Neural crest cell (in vitro differentiated cells): Measurements from ENCODE around the gene EPHA6. TPM values are rescaled to one million over a fixed set of nuclear protein-coding genes. Genes with fewer than 3 reads are reported as not detected.

Experiments
- DNase-seq: peaks from one replicate; pipeline ENCODE4 v3.0.0; 2021; ENCODE audit warnings: low read depth, mixed read lengths, low spot score
- H3K27ac Mint-ChIP-seq: one replicate; pipeline ENCODE4 v1.8.0; 2021; ENCODE audit warnings: mild to moderate bottlenecking, mixed read lengths; ENCODE audit not compliant: unreplicated experiment
- H3K27me3 Mint-ChIP-seq: 2 replicates; pipeline ENCODE4 v1.8.0; 2021; ENCODE audit warnings: low read depth, mild to moderate bottlenecking, mixed read lengths
- H3K36me3 Mint-ChIP-seq: 2 replicates; pipeline ENCODE4 v1.8.0; 2021; ENCODE audit warnings: low read depth, mild to moderate bottlenecking, mixed read lengths
- H3K4me1 Mint-ChIP-seq: 2 replicates; pipeline ENCODE4 v1.8.0; 2021; ENCODE audit warnings: mixed read lengths
- H3K4me3 Mint-ChIP-seq: one replicate; pipeline ENCODE4 v1.8.0; 2021; ENCODE audit warnings: mild to moderate bottlenecking, mixed read lengths
- H3K9me3 Mint-ChIP-seq: 2 replicates; pipeline ENCODE4 v1.8.0; 2021; ENCODE audit warnings: mixed read lengths
- total RNA-seq: library from RNA; stranded (reverse); gene quantifications from 2 replicates; pipeline ENCODE4 v1.2.1, GENCODE V29; 2021
- TF ChIP-seq, protein P1 (sequence below): fragments of 200-600 bp; sonication (generic); conservative IDR thresholded peaks from 2 replicates; pipeline ENCODE4 v1.5.0; 2021; ENCODE audit warnings: antibody characterized with exemption, mild to moderate bottlenecking

Gene EPHA6
- total RNA-seq, 1 donor from 2014 or later: 0.96 TPM

- TF ChIP-seq, protein P1, sequence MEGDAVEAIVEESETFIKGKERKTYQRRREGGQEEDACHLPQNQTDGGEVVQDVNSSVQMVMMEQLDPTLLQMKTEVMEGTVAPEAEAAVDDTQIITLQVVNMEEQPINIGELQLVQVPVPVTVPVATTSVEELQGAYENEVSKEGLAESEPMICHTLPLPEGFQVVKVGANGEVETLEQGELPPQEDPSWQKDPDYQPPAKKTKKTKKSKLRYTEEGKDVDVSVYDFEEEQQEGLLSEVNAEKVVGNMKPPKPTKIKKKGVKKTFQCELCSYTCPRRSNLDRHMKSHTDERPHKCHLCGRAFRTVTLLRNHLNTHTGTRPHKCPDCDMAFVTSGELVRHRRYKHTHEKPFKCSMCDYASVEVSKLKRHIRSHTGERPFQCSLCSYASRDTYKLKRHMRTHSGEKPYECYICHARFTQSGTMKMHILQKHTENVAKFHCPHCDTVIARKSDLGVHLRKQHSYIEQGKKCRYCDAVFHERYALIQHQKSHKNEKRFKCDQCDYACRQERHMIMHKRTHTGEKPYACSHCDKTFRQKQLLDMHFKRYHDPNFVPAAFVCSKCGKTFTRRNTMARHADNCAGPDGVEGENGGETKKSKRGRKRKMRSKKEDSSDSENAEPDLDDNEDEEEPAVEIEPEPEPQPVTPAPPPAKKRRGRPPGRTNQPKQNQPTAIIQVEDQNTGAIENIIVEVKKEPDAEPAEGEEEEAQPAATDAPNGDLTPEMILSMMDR: no peak
- no peak for DNase-seq
- no peak overlapping the region for H3K4me3 Mint-ChIP-seq
- peaks cover 7% of the 10 kb centered on the region for H3K9me3 Mint-ChIP-seq
- no peaks in the 10 kb centered on the region for H3K27me3 Mint-ChIP-seq
- no peak overlapping the region for H3K27ac Mint-ChIP-seq
- no peaks in the 10 kb centered on the region for H3K4me1 Mint-ChIP-seq
- H3K36me3 Mint-ChIP-seq: no peaks in the 10 kb centered on the region
Observed at GRCh38 chr3:97350971-97351370, 536.6 kb downstream of the EPHA6 start.

- H3K27ac Mint-ChIP-seq: no peak overlapping the region
- peaks cover 7% of the 10 kb centered on the region for H3K9me3 Mint-ChIP-seq
- H3K36me3 Mint-ChIP-seq: no peaks in the 10 kb centered on the region
- TF ChIP-seq, protein P1: no peak
- H3K4me1 Mint-ChIP-seq: no peaks in the 10 kb centered on the region
- H3K4me3 Mint-ChIP-seq: no peak overlapping the region
- DNase-seq: no peak
- no peaks in the 10 kb centered on the region for H3K27me3 Mint-ChIP-seq
Observed at GRCh38 chr3:97353176-97353575, 538.8 kb downstream of the EPHA6 start.

- H3K27me3 Mint-ChIP-seq: no peaks in the 10 kb centered on the region
- TF ChIP-seq, protein P1: no peak
- H3K36me3 Mint-ChIP-seq: no peaks in the 10 kb centered on the region
- no peaks in the 10 kb centered on the region for H3K4me1 Mint-ChIP-seq
- H3K4me3 Mint-ChIP-seq: no peak overlapping the region
- H3K27ac Mint-ChIP-seq: no peak overlapping the region
- DNase-seq: no peak
- no peaks in the 10 kb centered on the region for H3K9me3 Mint-ChIP-seq
Observed at GRCh38 chr3:97359977-97360376, 545.6 kb downstream of the EPHA6 start.

- Mint-ChIP-seq H3K9me3 (no peaks in the 10 kb centered on the region), H3K4me3 (no peak overlapping the region), H3K27ac (no peak overlapping the region), H3K4me1 (no peaks in the 10 kb centered on the region), H3K36me3 (no peaks in the 10 kb centered on the region), H3K27me3 (no peaks in the 10 kb centered on the region)
- DNase-seq: no peak
- TF ChIP-seq, protein P1: no peak
Observed at GRCh38 chr3:97360804-97361203, 546.4 kb downstream of the EPHA6 start.

DNA sequence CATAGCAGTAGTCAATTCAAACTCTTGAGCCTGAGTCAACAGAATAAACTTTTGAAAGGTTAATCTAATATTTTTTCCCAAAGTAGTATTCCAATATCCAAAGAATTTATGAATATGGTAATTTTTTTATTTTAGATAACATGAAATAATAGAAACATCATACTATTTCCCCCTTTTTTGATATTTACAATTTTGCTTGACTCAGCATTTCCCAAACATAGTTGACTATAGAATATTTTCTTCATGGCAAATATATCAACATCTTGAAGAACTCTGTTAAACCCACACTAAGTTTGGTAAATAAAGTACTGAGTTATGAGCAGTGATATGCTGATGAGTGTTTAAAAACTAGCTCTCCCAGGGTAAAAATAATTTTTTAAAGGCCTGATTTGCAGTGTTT is 570.2 kb downstream of the EPHA6 start:
- no peak for DNase-seq
- H3K4me3 Mint-ChIP-seq: no peak overlapping the region
- H3K36me3 Mint-ChIP-seq: peaks cover 3% of the 10 kb centered on the region
- H3K27ac Mint-ChIP-seq: no peak overlapping the region
- no peaks in the 10 kb centered on the region for H3K27me3 Mint-ChIP-seq
- TF ChIP-seq, protein P1: no peak
- H3K9me3 Mint-ChIP-seq: peaks cover 13% of the 10 kb centered on the region
- H3K4me1 Mint-ChIP-seq: peaks cover 7% of the 10 kb centered on the region

DNA sequence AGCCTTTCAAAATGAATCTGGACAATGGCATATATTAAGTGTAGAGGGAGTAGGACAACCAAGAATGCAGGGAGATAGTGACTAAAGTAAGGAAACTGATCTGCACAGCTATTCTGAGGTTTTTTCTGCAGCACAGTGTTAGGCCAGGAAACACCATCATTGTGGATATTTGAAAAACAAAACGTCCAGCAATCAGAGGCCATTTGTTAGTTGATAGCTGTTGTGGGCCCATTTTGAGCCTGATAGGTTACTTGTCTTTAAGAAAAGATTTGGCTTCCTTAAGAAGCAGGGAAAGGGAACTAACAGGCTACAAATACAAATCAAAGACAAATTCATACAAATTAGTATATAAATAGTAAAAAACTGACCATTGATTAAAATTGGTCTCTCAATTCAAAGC is 574.4 kb downstream of the EPHA6 start:
- TF ChIP-seq, protein P1: no peak
- H3K27me3 Mint-ChIP-seq: no peaks in the 10 kb centered on the region
- H3K36me3 Mint-ChIP-seq: peaks cover 3% of the 10 kb centered on the region
- no peak overlapping the region for H3K4me3 Mint-ChIP-seq
- peaks cover 13% of the 10 kb centered on the region for H3K9me3 Mint-ChIP-seq
- no peak for DNase-seq
- H3K4me1 Mint-ChIP-seq: peaks cover 3% of the 10 kb centered on the region
- no peak overlapping the region for H3K27ac Mint-ChIP-seq
